ENCODE measurements around the gene TSPO.

DNA sequence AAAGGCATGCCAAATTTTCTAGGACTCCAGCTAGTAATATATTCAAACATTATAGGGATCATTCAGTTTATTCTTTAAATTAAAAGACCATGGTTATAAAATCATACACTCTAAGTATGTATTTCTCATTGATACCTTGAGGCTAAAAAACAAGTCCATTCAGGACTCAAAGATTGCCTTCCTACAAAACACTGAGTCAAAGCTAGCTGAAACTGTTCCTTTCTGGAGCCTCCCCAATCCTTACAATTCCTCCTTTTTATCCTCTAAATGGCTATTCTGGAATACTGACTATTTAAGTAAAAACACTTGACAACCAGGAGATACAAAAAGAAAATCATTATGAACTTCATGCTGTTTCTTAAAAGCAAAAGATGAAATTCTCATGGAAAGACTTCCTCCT is 40.5 kb downstream of the TSPO start:
- TF ChIP-seq, protein P1, sequence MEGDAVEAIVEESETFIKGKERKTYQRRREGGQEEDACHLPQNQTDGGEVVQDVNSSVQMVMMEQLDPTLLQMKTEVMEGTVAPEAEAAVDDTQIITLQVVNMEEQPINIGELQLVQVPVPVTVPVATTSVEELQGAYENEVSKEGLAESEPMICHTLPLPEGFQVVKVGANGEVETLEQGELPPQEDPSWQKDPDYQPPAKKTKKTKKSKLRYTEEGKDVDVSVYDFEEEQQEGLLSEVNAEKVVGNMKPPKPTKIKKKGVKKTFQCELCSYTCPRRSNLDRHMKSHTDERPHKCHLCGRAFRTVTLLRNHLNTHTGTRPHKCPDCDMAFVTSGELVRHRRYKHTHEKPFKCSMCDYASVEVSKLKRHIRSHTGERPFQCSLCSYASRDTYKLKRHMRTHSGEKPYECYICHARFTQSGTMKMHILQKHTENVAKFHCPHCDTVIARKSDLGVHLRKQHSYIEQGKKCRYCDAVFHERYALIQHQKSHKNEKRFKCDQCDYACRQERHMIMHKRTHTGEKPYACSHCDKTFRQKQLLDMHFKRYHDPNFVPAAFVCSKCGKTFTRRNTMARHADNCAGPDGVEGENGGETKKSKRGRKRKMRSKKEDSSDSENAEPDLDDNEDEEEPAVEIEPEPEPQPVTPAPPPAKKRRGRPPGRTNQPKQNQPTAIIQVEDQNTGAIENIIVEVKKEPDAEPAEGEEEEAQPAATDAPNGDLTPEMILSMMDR (IDR thresholded peaks at IDR 0.05; ENCODE audit: low read length), result no peak
- no peak for TF ChIP-seq EZH2 (IDR thresholded peaks at IDR 0.05; ENCODE audit: borderline replicate concordance, low read length)

Measured in OCI-LY1 (cell line).